WERI-Rb-1 (cell line): ENCODE measurements around the gene PRM3.

Experiments
- DNase-seq: peaks from one replicate; pipeline ENCODE4 v3.0.0-alpha.2; 2020
- H3K27ac ChIP-seq: fragments of 250-450 bp; sonication (Bioruptor Pico); 2 replicates; pipeline ENCODE4 v1.5.1; 2020; ENCODE audit warnings: mild to moderate bottlenecking, moderate library complexity
- H3K27me3 ChIP-seq: fragments of 250-450 bp; sonication (Bioruptor Pico); 2 replicates; pipeline ENCODE4 v1.5.1; 2021; ENCODE audit warnings: mild to moderate bottlenecking, low read depth, moderate library complexity; ENCODE audit not compliant: insufficient read depth, severe bottlenecking
- H3K36me3 ChIP-seq: fragments of 250-450 bp; sonication (Bioruptor Pico); 2 replicates; pipeline ENCODE4 v1.5.1; 2020; ENCODE audit warnings: mild to moderate bottlenecking, moderate library complexity
- H3K4me3 ChIP-seq: 2 replicates; pipeline ENCODE4 v1.5.1; 2011; ENCODE audit warnings: low read depth, mild to moderate bottlenecking, control low read depth, low read length
- H3K9me3 ChIP-seq: fragments of 250-450 bp; sonication (Bioruptor Pico); 2 replicates; pipeline ENCODE4 v1.5.1; 2021; ENCODE audit warnings: mild to moderate bottlenecking, moderate library complexity; ENCODE audit not compliant: severe bottlenecking
- TF ChIP-seq, protein P1 (sequence below): IDR thresholded peaks from 2 replicates; pipeline ENCODE4 v1.5.1; 2011; ENCODE audit warnings: low read depth, mild to moderate bottlenecking, control low read depth, inconsistent platforms, low read length

Gene PRM3

DNA sequence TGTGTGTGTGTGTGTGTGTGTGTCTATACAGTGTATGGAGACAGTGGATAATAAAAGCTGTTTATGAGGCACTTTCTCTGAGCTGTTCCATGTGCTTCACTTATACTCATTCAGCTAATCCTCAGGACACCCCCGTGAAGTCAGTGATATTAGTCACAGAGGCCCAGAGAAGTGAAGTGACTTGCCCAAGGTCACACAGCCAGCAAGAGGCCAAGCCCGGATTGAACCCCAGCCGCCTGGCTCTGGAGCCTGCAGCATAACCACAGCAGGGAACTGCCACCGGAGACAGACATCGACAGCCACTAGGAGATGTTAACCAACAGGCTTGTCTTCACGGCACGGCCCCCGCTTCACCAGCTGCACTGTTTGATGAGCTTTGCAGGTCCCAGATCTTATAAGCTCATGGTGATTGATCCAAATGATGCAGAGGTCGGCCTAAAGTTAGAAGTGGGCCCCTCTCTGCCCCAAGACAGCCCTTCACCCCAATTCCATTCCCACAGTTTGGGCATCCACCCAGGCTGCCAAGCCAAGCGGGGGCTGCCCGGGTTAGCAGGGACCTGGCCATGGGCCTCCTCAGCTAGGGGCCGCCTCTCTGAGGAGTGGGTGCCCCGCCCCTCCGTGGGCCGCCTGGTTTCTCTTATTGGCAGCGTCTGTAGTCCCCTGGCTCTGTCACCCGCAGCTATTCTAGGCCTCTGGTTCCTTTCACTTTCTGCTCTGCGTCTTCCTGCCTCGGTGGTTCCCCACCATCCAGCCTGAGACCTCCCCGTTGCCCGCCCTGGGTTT lies 48.3 kb downstream of the PRM3 start:
- Histone ChIP-seq H3K9me3 (no peaks in the 10 kb centered on the region), H3K36me3 (no peaks in the 10 kb centered on the region), H3K4me3 (no peak overlapping the region), H3K27me3 (no peaks in the 10 kb centered on the region), H3K27ac (no peak overlapping the region)
- no peak for DNase-seq
- TF ChIP-seq, protein P1, sequence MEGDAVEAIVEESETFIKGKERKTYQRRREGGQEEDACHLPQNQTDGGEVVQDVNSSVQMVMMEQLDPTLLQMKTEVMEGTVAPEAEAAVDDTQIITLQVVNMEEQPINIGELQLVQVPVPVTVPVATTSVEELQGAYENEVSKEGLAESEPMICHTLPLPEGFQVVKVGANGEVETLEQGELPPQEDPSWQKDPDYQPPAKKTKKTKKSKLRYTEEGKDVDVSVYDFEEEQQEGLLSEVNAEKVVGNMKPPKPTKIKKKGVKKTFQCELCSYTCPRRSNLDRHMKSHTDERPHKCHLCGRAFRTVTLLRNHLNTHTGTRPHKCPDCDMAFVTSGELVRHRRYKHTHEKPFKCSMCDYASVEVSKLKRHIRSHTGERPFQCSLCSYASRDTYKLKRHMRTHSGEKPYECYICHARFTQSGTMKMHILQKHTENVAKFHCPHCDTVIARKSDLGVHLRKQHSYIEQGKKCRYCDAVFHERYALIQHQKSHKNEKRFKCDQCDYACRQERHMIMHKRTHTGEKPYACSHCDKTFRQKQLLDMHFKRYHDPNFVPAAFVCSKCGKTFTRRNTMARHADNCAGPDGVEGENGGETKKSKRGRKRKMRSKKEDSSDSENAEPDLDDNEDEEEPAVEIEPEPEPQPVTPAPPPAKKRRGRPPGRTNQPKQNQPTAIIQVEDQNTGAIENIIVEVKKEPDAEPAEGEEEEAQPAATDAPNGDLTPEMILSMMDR = no peak

DNA sequence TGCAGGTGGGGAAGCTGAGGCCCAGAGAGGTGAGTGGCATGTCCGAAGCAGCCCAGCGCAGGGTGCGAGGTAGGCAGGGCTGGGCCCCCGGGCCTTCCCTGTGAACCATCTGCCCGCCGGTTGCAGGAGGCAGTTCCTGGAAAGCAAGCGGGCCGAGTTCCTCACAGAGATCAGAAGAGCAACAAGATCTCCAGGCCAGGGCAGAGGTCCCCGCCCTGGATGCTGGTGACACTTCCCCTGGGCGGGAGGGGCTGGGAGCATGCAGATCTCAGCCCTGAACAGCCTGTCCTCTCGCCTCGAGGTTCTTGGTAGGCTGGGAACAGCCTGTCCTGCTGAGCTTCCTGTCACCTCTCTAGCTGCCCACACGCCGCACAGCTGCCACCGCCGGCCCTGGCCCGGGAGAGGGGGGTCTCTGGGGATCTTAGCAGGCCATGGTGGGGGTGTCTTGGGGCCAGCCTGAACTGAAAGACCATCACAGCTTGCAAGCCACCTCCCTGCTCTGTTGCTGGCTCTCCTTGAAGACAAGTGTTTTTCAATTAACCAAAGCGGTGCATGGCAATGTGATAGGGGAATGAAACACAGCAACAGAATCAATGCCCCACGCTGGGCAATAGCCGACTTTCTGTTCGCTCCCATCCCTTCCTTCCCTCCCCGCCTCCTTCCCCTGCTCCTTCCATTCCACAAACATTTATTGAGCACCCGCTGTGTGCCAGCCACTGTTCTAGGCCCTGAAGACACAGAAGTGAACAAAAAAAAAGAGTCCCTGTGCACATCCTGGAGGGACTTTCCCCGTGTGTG lies 49.1 kb downstream of the PRM3 start:
- H3K27ac ChIP-seq = no peak overlapping the region
- H3K4me3 ChIP-seq = no peak overlapping the region
- no peak for DNase-seq
- H3K36me3 ChIP-seq = no peaks in the 10 kb centered on the region
- H3K27me3 ChIP-seq = no peaks in the 10 kb centered on the region
- TF ChIP-seq, protein P1 = no peak
- peaks cover under 1% of the 10 kb centered on the region for H3K9me3 ChIP-seq
